ENCODE measurements around the gene TIMM23.
"Not testable (repeated sequence)": the region's sequence is repeated elsewhere in the genome, so short reads cannot be mapped to it uniquely, and the experiment has no call there.

TIMM23 gene

DNA sequence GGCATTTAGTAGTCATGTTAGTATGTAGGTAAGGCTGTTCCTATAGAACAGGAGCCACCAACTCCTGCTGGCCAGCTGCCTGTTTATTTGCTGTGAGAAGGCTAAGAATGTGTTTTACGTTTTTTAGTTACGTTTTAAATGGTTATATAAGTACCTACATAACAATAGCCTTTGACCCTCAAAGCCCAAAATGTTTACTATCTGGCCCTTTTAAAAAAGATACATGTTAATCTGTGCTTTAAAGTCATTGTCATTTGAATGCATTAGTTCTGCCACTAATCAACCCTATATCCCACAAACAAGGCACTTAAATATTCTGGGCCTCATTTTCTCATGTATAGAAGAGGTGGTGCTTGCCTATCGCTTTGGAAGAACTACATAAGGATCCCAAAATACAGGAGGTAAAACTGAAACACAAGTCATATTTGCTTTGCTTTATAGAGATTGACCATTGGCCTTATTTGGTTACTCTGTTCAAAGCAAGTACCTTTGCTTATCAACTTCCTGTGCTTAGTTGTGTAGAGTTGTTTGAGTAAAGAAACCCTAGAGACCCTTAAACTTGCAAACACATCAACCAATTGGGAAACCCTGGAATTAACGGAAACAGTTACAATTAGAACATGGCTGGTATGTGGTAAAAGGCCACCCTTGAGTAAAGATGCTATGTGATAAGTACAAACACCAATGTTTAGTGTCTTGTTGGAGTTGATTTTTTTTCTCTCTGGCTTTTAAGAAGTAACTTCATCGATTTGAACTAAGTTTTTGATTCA is 25.9 kb downstream of the TIMM23 start:
- no peak for DNase-seq

DNA sequence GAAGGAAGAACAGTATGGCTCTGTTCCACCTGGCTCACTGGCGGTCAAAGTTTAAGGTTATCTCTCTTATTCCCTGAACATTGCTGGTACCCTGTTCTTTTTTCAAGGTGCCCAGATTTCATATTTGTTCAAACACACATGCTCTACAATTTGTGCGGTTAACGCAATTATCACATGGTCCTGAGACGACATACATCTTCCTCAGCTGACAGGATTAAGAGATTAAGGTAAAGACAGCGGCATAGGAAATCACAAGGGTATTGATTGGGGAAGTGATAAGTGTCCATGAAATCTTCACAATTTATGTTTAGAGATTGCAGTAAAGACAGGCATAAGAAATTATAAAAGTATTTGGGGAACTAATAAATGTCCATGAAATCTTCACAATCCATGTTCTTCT is 27.7 kb downstream of the TIMM23 start:
- not testable (repeated sequence) for DNase-seq

DNA sequence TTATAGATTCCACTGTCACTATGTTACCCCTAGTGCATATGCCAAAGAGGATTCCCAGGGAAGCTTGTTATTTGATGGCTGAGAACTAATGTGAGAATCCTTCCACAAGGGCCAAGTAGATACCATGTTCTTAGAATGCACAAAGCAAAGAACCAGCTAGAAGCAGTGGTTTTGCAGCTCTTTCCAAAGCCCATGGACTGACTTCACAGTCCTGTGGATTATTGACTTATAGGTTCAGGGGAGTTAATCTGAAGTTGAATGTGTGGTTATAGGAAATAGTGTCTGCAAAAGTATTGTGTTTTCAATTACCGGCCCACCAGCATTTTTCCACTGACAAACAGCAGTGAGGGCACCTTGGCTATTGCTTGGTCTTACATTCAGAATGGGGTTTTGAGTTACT is 28.2 kb downstream of the TIMM23 start:
- DNase-seq: no peak

DNA sequence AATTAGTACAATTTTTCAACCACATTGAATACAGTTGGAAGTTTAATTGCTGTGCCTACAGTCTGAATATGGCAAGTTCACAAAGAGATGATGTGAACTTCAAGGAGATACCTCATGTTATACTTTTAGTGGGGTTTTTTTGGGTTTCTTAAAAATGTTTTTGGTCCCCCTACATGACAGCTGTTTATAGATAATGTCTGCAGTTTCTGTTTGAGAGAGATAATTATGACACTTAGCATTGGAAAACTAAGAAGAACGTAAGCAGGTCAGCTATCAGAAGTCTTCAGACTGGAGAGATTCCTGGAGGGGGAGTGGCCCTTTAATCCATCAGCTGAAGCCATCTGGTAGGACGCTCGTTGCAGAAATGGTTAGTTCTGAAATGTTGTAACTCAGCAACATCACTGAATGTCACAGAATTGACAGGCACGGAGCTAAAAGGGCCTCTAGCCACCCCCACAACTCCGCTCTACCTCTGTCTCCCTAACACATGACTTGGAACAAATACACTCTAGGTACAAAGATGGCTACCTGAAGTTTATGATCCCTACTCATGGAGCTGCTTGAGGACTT is 29.0 kb downstream of the TIMM23 start:
- no peak for DNase-seq

DNA sequence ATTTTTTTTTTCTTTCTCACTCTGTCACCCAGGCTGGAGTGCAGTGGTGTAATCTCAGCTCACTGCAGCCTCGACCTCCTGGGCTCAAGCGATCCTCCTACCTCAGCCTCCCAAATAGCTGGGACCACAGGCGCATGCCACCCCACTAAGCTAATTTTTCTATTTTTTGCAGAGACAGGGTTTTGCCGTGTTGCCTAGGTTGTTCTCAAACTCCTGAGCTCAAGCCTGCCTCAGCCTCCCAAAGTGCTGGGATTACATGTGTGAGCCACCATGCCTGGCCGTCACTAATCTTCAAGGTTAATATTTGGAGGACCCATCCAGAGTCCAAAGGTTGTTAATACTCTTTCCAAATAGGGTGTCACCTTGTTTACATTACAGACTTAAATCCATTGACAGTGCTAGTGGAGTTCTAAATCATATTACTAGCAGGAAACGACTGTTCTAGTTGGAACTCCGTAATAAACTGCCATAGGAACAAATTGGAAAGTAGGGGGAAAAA is 29.9 kb downstream of the TIMM23 start:
- not testable (repeated sequence) for DNase-seq

DNA sequence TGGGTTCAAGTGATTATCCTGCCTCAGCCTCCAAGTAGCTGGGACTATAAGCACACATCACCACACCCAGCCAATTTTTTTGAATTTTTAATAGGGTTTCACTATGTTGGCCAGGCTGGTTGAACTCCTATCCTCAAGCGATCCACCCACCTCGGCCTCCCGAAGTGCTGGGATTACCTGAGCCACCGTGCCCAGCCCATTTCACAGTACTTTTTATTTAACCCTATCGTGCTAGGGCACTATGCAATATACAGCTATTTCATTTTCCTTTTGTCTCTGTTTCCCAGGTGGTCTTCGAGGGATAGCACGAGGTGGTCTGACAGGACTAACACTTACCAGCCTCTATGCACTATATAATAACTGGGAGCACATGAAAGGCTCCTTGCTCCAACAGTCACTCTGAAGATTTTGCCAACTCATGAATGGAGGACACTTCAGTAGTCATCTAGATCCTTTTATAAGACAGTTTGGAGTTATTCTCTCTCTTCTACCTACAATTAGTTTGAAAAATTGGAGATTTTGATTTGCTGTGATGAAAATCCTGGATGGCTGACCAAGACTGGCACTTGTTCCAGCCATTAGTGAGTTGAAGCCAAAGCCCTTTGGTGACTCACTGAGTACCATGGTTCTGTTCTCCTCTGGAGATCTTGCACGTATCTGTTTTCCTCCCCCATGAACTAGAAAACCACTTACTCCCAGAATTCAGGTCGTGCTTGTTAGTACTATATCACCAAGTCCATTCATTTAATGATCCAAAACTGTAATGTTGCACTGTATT is 30.8 kb downstream of the TIMM23 start:
- no peak for DNase-seq

DNA sequence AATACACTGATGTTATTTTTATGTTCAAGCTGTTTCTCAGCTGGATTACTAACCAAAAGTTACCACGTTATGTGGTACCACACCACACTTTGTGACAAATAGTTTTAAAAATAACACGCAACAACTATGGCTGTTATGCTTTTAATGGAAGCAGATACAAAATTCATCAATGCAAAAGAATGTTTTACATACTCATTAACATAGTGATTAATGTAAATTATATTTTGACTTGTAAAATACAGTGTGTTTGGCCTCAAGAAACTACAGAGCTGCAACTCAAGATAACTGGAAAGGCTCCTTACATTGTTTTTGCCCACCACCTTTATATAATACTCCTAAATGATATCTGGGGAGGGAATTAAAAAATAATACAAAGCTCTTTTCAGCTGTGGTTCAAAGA is 32.7 kb downstream of the TIMM23 start:
- DNase-seq: no peak

DNA sequence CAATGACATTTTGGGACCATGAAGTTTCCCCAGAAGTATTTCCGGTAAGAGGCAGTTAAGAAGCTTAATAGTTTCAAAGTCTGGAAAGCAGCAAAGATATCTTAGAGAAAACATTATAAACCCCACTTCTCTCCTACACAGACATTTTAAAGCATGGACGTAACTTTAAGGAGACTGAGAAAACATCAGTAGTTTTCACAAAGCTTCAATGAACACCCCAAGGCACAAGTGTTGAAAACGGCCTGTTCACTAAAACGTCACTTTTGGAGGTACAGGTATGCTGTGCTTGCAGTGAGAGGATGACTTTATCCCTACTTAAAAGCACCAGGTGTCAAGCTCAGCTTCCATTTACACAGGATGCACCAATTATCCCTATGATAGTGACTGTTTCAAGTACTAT is 33.1 kb downstream of the TIMM23 start:
- no peak for DNase-seq

DNA sequence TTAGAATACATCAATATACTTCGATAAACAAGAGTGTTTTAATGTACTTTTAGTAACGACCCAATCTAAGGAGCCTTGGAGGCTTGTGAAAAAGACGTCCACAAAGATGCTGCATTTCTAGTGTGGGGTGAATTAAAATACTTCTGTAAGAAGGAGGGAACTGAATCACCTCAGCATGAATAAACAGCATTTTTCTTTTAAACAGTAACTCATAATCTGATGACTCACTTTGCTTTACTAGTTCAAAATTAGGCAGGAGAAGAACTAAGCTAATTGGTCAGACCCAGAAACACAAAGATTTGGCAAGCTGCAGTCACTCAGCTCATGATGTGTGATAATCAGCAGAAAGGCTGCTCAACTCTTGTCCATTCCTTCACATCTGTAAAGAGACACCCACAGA is 33.9 kb downstream of the TIMM23 start:
- DNase-seq: no peak

DNA sequence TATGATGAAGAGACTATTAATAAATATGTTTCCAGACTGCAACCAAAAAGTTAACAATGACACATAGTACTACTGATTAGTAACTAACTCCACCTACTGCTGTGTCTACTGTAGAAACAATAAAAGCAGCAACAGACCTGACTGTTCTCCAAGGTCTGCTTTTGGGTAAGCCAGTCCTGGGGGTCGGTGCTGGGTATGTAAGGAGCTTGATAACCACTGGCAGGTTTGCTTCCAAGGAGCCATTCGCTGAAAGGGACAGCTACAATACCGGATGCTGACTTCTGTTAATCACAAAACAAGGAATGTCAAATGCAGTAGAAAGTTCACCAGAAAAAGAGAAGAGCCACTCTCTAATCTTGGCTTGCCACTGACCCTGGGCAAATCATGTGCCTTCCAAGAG is 40.5 kb downstream of the TIMM23 start:
- DNase-seq: no peak

DNA sequence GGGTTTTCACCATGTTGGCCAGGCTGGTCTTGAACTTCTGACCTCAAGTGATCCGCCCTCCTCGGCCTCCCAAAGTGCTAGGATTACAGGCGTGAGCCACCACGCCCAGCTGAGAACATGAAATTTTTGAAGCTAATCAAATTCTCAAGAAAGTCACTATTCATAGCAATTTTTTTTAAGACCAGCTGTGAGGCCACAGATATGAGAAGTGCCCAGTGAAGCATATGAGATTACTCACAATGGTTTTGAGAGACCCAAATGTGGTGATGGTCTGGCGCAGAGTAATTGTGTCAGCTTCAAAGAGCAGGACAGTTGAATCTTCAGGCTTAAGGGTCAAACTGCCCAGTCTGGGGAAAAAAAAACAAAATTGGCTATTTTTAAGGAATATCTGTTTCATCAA is 41.9 kb downstream of the TIMM23 start:
- DNase-seq: no peak

DNA sequence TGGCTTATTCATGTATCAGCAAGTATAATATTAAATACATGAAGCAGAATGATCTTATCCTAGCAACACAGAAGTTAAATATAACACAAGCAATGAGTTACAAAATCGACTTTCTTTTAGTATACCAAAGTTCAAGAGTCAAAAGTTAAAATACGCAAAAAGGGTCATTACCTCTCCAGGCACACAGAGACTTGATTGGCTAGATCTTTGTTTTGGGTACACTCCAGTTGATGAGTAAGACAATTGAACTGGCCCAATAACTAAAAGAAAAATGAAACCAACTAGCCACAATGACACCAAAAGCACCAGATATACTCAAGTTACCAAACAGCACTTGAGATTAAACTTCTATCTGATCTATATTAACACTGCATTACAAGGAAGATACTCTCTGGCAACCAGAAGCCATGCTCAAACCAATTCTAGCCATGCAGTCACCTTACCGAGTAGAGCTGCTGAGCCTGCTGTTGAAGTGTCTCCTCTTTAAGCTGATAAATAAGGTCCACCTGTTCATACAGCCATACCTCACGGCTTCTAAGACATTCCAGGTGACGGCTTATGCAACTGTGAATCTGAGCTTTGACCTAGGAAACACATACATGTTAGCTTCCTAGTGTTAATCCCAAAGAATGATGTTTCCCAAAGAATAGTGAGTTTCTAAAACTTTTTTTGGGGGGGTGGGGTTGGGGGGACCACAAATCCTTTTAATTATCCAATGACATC is 42.6 kb downstream of the TIMM23 start:
- no peak for DNase-seq

DNA sequence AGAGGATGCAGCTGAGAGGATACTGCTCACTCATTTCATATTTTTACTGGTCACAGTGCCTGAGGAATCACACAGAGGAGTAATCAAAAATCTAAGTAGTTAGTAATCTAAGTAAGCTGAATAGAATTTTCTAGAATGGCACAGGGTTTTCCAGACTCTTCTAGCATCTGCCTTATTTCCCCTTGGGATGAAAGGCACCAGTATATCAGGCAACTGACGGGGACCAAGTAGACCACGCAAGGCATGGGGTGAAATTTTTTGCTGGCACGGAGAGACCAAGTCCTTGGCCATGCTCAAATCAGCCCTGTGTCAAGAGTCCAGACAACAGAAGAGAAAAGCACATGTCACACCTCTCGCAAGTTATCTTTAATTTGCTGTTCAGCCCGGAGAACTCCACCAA is 43.9 kb downstream of the TIMM23 start:
- DNase-seq: no peak

DNA sequence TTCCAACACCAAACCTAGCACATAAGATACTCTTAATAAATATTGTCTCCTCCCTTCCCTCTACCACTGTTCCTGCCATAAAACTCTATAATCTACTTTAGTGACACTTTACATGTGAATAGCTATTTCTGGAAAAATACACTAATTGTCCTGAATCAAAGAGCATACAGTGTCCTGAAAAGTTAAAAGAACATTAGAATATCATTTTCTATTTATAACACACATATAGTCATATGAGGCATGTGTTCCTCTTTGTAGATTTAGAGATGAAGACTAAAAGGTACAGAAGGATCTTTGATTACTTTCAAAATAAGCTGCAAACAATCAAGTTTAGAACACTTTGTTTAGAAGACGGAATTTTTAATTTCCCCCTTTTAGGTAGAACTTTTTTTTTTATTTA is 44.5 kb downstream of the TIMM23 start:
- DNase-seq: no peak

DNA sequence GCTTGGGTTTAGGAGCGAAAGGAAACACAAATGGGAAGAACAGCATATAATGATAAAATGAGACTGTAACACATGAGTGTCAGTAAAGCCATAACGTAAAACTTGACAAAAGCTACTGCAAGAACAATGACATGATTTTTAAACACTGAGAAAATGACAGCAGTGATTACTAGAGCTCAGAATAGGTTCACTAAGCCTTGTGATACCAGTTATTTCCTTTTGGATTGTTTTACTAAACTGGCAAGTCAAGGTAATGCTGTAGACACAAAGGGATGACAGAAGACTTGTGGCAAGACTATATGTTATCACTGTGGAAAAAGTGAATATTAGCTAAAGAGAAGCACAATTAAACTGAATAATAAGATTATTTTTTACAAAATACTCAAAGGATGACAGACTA is 45.4 kb downstream of the TIMM23 start:
- DNase-seq: no peak

DNA sequence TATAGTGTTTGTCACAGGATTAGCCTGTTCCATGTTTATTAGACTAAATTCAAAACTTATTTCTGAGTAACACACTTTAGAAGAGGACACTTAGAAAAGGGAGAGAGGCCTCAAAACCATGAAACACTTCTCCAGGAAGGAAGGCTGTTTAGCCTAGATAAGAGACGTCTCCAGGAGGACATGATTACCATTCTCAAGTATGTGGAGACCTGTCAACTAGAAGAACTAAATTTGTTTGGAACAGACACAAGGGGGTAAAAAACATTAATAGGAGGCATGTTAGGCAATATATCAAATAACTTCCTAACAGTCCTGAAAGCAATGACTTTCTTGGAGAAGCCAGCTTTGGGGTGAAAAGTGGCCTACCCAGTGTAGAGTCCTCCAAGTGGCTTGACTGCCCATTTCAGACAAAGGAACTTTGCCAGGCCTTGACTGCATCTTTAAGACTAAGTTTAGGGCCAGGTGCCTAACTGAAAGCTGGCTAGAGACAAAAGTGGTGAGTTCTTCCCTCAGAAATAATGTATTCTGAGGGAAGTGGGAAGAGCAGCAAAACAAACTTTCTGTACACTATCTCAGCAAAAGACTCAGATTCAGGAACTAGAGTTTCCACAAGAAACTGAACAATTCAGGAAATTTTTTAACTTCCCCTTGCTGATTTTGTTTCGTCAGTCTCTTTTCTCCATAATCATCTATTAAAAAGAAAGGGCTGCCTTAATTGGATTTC is 46.3 kb downstream of the TIMM23 start:
- DNase-seq: no peak

DNA sequence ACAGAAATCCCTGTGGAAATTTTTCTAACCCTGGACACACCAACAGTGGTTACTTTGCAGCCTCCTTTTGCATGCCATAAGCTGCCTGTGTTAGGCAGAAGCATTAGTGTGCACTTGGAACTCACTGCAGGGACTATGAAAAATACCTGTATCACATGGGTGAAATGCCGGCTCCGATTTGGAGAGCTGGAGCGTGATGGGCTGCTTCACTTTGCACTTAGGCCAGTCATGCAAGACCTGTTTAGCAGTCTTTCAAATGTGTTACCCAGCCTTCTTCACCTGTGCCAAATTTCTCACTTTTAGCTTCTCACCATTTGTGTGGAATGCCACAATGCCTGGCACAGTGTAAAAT is 46.9 kb downstream of the TIMM23 start:
- no peak for DNase-seq

DNA sequence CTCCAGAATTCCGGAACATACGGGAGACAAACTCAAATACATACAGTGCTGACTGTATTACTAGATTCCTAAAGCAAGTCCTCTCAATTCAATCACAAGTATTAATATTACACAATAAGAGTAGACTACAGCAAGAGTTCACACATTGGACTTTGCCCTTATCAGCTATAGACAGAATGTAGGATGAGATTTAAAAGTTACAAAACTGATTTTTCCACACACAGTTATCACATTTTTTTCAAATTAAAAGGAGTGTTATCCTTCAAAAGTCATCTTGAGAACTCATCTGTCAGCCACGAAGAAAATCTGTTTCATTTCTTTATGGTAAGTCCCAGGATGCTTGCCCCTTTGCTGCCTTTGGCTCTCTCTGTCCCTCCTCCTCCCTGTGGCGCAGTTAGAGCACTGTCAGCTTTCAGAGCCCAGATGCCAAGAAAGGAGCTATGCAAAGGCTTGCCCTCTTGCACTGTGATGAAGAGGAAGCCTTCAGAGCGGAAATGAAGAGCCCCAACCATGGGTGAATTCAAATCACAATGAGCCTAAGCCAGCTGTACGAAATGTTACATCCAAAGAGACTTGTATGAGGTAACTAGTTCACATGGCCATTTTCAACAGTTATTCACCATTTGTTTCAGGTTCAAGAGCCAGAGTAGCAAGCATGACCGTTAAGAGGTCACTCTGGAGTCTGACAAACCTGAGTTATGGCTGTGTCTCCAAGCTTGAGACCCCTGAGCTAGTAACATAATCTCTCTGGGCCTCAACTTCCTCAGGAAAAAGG is 47.5 kb downstream of the TIMM23 start:
- no peak for DNase-seq

DNA sequence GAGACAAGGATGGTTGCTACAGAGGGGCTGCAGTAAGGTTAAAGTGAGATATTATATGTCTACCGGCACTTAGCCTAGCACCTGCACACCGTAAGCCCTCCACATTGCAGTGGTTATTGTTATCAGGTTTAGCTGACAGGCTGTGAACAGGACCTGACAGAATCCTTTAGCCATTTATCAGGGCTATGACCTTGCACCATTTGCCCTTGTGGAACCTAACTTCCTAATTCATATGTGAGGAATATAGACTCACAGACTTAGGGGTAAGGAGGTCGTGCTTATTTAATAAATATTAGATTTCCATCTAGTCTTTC is 48.0 kb downstream of the TIMM23 start:
- DNase-seq: no peak

DNA sequence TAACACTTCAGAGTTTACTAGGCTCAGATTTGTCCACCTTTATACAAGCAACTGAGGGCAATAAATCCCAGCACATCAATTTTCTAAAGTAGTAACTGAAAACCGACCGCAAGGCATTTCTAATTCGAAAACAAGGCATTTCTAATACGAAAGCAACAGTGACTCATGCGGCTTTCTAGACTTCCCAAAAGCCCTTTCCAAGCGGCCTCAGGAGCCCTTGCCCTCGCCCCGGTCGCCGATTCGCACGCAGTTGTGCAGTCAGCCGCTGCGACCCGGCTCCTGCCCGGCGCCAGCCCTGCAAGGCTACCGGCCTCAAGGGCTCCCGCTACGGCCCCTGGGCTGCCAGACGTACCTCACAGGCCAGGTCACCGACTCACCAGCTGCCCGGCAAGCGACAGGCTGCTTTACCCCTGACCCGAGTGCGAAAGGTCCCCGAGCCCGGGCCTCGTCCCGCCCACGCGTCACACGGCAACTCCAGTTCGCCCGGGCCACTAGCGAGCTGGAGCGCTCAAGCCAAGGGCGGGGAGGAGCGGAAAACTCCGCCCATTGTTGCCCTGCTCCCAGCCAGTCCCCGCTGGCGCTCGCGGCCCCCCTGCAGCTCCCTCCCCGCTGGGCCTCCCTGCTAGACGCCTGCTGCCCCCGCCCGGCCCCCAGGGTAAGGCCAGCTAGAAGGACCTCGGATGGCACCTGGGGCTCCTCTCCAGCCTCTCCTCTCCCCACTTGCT is 50.9 kb downstream of the TIMM23 start:
- DNase-seq: peak; percentile 88

DNA sequence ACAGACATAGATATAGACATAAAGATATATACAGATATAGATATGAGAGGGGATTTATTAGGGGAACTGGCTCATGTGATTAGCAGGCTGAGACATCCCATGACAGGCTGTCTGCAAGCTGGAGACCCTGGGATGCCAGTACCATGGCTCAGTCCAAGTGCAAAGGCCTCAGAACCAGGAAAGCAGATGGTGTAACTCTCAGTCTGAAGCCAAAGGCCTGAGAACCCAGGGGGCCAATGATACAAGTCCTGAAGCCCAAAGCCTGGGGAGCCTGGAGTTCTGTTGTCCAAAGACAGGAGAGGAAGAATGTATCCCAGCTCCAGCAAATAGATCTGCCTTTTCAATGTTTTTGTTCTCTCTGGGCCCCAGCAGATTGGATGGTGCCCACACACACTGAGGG is 52.7 kb downstream of the TIMM23 start:
- DNase-seq: no peak
